ENCODE results near the gene AKR1C1. TPM values are rescaled to one million over a fixed set of nuclear protein-coding genes. Genes with fewer than 3 reads are reported as not detected.
A peak's percentile ranks its signal among the peaks of the same experiment; 100 is the strongest.
"Not testable (repeated sequence)": the region's sequence is repeated elsewhere in the genome, so short reads cannot be mapped to it uniquely, and the experiment has no call there.

AKR1C1 gene
- polyA plus RNA-seq, 1 donor: 15.3 TPM

DNA sequence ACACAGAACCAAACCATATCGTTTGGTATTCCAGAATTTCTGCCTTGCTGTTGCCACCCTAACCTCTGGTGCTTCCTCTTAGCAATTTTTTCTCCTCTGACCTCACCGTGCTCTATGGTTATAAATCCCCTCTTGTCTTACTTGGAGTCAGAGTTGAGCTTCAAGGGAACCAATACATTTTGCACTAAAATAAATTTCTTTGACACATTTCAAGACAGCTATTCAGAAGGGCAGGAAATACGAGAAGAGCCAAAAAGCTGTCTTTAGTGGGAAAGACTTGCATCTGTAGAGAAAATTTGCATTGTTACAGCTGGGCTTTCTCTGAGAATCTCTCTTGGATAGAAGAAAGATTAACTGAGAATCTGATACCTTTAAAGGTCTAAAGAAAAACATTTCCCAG is 54.9 kb downstream of the AKR1C1 start:
- peak; percentile 35 for DNase-seq

DNA sequence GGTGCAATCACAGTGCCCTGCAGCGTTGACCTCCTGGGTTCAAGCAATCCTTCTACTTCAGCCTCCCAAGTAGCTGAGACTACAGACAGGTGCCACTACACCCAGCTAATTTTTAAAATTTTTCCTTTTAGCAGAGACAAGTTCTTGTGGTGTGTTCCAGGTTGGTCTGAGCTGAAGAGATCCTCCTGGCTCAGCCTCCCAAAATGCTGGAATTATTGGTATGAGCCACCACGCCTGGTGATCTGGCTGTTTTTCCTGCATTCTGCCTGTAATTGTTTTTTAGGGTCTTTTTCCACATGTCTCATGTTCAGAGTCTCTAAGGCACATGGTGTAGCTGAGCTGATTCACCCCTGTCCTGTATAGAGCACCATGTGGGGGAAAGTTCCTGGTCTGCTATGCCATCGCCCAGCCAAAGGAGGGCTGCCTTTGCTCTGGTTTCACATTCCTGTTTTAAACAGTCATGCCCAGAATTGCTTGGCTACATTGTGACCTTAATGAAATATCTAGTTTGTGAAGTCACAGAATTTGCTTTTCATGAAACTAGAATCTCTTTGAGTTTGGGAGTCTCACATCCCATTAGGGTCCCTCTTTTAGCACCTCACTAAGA is 55.6 kb downstream of the AKR1C1 start:
- DNase-seq: not testable (repeated sequence)

DNA sequence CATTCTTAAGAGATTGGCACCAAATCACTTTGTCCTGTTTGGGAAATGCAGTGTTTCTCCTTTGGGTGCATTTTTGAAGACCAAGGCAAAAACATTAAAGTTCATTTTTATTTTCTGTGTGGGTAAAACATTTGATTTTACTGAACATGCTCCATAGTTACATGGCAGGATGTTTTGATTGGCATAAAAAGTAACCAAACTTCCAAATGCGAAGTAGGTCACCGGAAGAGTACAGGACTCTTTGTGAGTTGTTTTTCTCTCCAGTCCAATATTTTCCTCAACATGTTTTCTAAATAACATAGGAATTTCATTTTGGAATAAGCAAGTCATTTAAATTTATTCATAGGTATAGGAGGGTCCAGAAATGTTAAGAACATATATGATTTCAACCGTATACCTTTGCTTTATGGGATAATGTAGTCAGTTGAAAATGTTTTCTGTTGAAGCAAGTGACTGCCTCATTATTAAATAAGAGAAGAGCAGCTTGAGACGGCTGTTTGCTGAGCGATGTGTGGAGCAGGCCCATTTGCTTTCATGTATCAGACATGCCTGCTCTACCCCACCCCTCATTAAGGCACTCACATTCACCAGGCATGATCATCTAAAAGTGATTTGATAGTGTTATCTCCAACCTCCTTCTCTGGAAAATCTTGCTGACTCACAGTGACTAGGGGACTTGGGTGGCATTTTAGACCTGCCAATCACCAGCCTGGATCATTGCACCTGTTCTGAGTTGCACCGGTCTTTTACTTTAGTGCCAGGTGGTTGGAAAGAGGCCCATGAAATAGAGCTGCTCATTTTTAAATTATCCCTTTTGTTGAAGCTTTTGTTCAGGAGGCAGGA is 56.8 kb downstream of the AKR1C1 start:
- not testable (repeated sequence) for DNase-seq

DNA sequence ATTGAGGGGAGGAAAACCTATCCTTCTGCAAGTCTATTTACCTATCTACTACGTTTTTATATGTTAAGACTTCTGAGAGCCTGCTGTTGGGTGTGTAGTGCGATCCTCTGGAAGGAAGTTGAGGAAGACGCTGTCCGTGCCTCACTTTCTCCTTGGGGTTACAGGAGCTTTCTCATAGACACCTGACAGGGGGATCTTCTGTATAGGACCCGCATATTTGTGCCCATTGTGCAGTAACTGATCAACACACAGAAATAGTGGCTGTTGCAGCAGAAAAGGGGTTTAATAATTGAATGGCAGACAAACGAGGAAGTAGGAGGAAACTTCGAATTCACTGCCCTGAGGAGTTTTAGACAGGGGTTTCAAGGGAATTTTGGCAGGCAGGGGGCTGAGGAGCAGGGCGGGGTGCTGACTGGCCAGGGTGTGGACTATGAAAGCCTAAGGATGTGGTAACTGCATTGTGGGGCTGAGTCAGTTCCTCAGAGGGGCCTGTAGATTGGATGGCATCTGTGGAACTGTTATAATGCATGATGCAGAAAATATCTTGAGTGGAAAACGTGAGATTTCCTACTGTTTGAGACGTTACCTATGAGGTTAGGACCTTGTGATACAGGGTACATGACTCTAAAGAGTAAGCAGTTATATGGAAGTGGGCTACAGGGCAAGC is 58.5 kb downstream of the AKR1C1 start:
- not testable (repeated sequence) for DNase-seq

DNA sequence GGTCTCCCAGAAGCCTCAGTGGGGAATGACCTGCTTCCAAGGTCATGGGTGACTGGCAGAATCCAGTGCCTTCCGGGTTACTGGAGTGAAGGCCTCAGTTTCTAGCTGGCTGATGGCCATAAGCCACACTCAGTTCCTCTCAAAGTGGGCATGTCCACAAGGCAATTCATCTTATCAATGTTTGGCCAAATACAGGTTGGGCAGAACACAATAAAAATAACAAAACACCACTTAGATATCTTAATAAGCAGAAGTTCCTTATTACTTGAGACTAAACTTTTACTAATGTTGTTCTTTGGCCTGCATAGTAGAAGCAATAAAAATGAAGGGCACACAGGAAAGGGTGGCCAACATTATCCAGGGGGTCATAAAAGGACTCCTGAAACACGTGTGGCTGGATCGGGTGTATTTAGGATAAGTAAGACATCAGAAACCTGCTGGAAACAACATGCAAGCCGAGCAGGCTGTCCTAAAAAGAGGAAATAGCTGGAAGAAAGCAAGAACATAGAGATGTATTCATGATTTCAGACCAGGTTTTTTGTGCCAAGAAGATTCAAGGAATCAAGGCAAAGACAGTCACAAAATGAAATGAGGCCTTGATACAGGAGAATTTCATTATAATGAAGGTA is 60.1 kb downstream of the AKR1C1 start:
- DNase-seq: no peak

DNA sequence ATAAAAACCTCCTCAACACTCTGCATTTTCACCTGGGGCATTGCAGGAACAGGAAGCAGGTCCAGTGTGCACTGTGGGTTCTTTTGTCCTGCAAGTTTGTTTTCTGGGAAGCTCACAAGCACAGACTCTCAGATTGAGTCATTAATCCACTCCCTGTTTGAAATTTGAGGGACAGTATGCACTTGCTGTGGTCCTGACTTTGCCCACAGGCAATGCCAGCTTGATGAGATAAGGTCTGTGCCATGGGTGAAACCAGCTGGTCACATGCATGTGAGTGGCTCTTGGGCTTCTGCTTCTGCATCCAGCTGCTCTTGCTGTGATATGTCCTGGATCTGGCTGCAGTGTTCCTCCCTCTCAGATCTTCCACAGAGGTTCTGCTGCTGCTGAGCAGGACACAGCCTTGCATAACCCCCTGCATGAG is 62.3 kb downstream of the AKR1C1 start:
- not testable (repeated sequence) for DNase-seq

DNA sequence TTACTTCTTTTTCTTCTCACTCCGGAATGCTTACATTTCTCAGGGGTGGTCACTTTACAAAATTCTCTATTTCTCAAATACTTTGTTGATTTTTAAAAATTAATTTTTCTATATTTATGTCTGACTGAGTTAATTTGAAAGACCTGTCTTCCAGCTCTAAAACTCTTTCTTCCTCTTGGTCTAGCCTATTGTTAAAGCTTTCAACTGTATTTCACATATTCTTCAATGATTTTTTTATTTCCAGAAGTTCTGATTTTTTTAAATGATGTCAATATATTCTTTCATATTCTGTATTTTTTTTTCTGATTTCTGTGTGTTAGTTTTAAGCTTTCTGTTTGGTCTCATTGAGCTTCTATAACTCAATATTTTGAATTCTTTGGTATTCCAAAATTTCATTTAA is 67.8 kb downstream of the AKR1C1 start:
- DNase-seq: no peak

DNA sequence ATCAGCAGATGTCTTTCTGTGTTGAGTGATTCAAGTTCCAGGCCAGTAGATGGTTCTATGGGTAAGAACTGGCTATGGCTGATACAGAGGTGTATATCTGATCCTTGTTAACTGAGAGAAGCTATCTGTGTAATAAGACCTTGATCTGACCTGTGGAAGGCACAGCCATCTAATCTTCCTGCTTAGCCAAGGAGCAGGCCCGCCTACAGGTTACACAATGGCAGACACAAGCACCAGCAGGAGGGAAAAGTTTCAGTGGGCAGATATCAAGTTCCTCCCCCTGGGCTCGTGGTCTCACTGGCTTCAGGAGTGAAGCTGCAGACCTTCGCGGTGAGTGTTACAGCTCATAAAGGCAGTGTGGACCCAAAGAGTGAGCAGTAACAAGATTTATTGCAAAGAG is 68.4 kb downstream of the AKR1C1 start:
- not testable (repeated sequence) for DNase-seq

DNA sequence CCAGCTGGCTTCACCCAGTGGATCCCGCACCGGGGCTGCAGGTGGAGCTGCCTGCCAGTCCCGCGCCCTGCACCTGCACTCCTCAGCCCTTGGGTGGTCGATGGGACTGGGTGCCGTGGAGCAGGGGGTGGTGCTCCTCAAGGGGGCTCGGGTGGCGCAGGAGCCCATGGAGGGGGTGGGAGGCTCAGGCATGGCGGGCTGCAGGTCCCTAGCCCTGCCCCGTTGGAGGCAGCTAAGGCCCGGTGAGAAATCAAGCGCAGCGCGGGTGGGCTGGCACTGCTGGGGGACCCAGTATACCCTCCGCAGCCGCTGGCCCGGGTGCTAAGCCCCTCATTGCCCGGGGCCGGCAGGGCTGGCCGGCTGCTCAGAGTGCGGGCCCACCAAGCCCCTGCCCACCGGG is 69.2 kb downstream of the AKR1C1 start:
- not testable (repeated sequence) for DNase-seq

Other genes starting within 250 kb of the AKR1C1 start
- 12.9 TPM for gene AKR1E2, start 137.2 kb upstream of the AKR1C1 start, polyA plus RNA-seq (ENCODE audit: insufficient read length)
- gene AKR1C2, start 40.4 kb downstream of the AKR1C1 start, polyA plus RNA-seq (ENCODE audit: insufficient read length): 8.5 TPM
- gene AKR1C3, start 131.0 kb downstream of the AKR1C1 start, polyA plus RNA-seq (ENCODE audit: insufficient read length): 64.0 TPM
- gene AKR1C8, start 221.7 kb downstream of the AKR1C1 start, polyA plus RNA-seq (ENCODE audit: insufficient read length): 0.20 TPM
- gene AKR1C4, start 233.4 kb downstream of the AKR1C1 start, polyA plus RNA-seq (ENCODE audit: insufficient read length): not detected